GM15510 (cell line): ENCODE measurements around the gene SLC30A10.

Experiments
- POLR2A ChIP-seq: IDR thresholded peaks from 3 replicates; pipeline ENCODE4 v1.6.1; 2011; ENCODE audit warnings: borderline replicate concordance; ENCODE audit not compliant: insufficient read length; ENCODE audit errors: extremely low read depth

Gene SLC30A10

DNA sequence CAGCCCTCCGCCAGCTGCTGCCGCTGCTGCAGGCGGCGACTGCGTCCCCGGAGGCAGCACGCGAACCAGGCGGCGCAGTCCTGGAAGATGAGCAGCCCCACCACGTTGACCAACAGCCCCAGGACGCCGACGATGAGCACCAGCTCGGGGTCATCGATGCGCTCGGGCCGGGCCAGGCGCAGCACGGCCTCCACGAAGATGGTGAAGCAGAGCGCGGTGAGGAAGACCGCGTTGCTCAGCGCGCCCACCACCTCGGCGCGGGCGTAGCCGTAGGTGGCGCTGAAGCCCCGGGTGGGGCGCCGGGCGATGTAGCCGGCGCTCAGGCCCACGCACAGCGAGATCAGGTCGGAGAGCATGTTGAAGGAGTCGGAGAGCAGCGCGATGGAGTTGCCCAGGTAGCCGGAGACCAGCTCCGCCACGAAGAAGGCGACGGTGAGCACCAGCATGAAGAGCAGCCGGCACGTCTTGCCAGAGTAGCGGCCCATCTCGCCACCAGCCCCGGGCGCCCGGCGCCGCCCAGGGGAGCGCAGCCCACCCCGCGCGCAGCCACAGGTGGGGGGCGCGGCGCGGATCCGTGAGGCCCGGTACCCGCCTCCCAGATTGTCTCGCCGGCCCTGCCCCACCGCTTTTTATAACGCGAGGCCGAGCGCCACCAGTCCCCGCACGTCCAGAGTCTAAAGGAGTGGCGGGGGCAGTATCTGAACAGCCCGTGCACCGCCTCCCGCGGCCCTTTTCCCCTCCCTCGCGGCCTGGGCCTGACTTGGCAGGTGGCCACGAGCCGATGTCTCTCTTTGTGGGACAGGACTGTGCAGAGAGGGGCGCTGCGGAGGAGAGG, at the start of gene SLC30A10:
SLC30A10 (minus strand) TSS at position 602 of the 835 bp plus-strand sequence; CDS start at position 485, 117 bp downstream.
- no peak for TF ChIP-seq POLR2A

DNA sequence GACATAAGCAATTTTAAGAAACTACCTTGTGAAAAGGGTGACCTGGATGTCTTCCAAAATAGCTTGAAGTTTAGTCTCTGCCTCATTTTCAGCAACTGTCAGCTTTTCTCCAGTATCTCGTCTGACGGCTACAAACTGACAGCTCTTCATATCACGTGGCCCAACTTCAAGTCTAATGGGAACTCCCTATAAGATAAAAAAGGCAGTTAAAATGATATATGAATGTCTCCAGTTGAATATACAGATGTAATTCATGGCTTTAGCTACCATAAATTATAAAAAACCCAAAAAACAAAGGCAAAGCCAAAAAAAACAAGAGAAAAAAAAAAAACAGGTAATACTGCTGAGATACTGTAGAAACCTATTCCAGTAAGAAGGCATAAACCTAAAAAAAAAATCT, 44.9 kb upstream of the SLC30A10 start:
- no peak for TF ChIP-seq POLR2A

DNA sequence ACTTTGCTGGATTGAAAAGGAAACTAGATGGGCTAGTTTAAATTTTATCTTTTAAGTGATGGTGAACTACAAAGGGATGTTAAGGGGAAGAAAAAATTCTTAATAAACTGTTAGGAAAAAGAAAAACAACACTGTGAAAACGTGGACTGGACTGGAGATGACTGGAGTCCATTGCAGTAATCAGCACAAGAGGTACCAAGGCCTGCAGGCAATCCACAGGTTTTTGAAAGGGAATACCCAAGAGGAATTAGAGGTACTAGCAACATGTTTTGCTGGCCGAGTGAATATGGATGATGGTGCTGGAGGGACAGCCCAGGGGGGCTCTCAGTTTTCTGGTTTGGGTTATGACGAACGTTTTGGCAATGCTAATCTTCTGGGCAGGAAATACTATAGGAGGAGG, 39.0 kb upstream of the SLC30A10 start:
- no peak for TF ChIP-seq POLR2A

DNA sequence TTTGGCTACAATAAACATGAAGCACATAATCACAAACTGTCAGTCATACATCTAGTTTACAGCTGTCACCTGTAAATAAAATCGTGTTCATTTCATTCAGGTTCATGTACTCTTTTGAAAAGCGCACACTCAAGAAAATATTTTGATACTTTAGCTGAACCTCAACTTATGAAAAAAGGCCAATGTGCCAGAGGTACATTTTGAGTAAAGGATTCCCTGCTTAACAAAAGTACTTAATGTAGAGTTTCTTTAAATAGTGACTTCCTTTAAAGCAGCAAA, 37.7 kb upstream of the SLC30A10 start:
- TF ChIP-seq POLR2A, result no peak

DNA sequence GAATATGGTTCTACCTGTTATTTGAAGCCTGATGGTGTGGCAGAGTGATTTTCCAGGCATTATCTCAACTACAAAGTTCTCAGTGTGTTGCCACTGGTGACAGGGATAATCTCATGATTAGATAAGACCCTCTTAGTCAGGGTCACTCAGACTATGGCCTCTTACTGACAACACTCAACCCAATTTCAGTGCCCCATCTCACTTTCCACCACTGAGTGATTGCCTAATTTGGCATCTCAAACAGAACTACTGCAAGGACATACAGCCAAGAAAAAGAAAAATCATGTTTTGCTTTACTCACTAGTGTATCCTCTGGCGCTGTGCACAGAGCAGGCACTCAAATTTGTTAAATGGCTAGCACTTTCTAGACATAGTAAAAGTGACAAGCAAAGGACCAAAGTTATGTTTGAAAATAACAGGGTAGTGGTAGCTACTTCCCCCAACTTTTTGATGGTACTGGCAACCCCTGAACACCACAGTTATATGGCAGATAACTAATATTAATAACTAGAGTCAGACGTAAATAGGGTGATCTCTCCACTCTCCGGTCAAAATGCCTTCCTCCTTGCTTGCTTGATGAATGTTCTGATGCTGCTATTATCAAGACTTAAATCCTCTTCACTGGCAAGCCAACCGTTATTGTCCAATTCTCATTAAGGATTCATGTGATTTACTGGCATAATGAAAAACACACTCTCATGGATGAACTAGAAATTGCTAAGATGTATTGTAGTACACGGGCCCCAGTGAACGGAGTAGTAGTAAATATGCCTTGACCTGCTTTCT, 37.1 kb upstream of the SLC30A10 start:
- TF ChIP-seq POLR2A, result no peak

DNA sequence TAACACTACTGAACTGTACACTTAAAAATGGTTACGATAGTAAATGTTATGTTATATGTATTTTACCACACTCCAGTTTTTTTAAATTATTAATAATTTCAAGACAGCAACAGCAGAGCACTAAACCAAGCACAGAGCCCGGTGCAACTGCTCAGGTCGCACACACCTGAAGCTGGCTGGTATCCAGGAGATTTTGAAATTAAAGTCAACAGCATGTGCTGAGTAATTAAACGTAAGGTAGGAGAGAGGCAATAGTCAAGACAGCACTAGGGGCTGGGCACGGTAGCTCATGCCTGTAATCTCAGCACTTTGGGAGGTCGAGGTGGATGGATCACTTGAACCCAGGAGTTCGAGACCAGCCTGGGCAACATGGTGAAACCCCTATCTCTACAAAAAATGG, 35.1 kb upstream of the SLC30A10 start:
- TF ChIP-seq POLR2A, result no peak

DNA sequence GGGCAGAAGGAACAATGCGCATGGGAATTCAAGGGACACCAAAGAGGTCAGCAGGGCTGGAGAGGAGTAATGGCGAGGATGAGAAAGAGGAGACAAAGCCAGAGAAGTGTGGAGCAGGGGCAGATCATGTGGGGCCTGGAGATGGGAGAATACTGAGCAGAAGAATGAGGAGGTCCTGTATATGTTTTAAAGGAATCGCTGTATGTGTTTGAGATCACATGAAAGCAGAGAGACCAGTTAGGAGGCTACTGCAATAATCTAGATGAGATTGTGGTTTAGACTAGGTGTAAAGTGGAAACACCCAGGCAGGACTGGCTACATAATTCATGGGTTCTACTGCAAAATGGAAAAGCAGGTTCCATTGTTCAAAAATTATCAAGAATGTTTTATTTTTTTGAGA, 33.3 kb upstream of the SLC30A10 start:
- TF ChIP-seq POLR2A, result no peak

DNA sequence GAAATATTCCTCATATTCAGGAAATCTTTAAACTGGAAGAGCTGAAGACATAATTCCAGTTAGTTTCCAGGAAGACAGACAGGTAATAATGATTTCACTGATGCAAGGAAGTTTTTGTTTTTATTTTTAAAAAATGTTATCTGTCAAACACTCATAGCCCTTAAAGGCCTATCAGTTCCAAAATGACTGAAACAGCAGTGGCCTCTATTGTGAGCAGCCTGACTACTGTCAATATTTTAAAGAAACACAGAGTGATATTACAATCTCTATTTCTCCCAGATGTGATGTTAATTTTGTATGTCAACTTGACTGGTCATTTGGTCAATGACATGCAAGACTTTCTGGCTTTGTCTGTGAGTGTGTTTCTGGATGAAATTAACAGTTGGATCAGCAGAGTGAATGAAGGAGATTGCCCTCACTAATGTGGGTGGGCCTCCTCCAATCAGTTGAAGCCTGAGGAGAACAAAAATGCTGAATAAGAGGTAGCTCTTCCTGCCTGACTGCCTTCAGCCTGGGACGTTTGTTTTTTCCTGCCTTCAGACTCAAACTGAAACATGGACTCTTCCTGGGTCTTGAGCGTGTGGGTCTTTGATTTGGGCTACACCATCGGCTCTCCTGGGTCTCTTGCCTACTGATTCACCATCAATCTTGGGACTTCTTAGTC, 31.3 kb upstream of the SLC30A10 start:
- TF ChIP-seq POLR2A, result no peak

DNA sequence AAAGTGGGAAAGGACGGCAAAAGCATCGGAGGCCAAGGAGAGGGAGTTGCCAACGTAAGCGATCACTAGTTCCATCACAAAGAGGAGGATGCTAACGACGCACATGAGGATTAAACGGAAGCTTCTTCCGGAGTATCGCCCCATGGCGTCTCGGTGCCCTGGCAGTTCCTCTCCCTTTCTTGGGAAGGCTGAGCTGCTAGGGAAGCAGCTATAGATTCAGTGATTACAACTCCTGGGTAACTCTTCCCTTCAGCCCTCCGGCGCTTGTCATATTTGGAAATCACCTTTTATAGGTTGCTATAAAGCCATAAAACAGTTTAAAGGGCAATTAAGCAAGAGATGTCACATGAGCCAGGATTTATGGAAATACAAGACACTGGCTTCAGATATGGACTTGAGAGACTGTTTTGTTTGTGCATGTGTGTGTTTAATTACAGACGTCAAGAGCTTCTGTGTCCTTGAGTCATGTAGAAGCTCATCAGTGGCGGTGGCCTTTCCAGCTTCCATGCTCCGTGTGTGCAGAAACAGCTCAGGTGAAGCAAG, 30.6 kb upstream of the SLC30A10 start:
- TF ChIP-seq POLR2A, result no peak

DNA sequence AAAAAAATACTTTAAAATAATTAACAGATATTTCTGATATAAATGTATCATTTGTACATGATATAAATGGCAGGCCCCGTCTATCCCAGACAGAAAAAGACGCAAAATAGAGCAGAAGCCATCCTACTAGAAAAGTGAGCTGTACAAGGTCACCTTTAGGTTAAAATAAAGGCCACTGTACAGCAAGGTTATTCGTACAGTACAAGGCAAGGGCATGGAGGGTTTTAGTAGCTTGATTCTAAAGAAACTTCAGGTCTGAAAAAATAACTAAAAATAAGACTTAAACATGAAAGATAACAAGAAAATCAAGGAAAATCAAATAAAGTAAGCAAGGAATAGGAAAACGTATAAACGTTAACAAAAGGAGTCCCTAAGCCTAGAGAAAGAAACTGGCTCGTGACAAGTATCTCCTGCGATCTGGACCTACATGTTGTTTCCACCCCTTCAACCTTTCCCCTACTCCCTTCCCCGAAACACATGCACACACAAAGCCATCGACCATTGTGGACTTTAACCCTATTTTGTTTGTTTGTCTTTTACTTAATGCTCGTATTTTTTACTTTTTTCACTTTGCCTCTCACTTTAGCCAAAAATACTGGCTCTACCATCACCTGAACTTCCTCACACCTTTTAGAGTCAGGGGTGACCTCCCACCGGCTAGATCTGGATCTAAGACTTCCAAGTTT, 26.5 kb upstream of the SLC30A10 start:
- TF ChIP-seq POLR2A, result no peak

DNA sequence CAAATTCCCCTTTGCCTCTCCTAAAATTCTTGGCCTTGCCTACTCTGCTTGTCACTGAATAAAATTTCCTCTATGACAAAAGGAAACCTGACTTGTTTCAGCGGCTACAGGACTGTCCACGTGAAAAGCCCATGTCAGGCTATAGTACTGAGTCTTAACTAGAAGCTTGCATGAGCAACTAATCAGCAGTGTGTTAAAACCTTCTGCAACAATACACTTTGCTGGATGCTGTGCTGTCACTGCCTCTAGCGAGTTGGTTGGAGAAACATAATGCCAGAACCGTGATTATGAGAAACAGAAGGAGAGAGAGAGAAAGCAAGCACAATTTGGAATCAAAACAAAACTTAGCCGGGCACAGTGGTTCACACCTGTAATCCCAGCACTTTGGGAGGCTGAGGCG, 25.7 kb upstream of the SLC30A10 start:
- no peak for TF ChIP-seq POLR2A

DNA sequence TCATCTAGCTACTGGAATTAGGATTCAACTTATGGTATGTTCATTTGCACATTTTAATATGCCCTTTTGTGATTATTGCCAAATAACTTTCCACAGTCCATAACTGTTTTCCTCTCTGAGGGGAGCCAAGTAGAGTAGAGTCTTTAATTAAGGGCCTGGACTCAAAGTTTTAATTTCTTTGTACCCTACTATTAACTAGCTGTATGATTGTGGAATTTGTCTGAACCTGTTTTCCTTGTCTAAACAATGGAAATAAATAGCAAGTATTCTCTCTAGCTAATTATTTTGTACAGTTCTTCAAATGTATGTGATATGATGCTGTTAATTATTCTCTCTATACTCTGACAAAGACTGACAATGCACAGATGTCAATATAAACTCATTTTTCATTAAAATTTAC, 24.0 kb upstream of the SLC30A10 start:
- no peak for TF ChIP-seq POLR2A

DNA sequence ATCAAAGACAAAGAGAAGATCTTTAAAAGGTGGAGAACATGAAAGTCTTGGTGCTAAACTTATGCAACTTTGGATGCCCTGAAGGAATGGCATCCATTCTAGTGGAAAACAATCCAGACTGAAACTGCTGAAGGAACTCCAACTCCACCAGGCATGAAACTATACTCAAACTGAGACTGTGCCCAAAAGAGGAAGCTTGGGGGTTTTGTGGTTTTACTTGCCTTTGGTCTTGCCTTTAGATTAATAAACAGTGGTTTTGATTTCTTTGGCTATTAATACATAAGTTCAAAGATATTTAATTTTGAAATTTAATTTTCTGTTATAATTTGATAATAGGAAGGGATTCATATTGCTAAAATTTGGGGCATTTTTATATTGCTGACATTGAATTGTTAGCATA, 17.4 kb upstream of the SLC30A10 start:
- no peak for TF ChIP-seq POLR2A
